Posterior vena cava (tissue), 2 donors: Measurements from ENCODE around the gene ZBTB16. TPM values are rescaled to one million over a fixed set of nuclear protein-coding genes. Genes with fewer than 3 reads are reported as not detected.

ENCODE experiments used
- DNase-seq: peaks from one replicate; pipeline ENCODE4 v3.0.0-alpha.2; 2020; ENCODE audit warnings: low spot score
- intact Hi-C, 2 donors: fragments of 100-400 bp; cut with DNase I; formaldehyde crosslinking; loops; one replicate each; pipeline versions ENCODE4 v1.14.1 to v1.14.2; 2022 to 2023
- total RNA-seq, 2 donors: library from RNA; stranded (reverse); fragmentation: NEBNext Ultra II Directional; extraction: Animal tissue kit (Norgen Biotek cat#: 25700); gene quantifications; one replicate each; pipeline ENCODE4 v1.2.1, GENCODE V29; 2021
- donor health status: DM: yes; HTN: yes; CAD: no.
- donor health status: DM: yes; HTN: yes; CAD: no.

ZBTB16 gene
- total RNA-seq, 2 donors from 2014 or later, result 188 to 208 TPM

- intact Hi-C loops, result loop anchor here in 1 of 2 donors (5.0 kb wide), 1 partner anchor 1217 kb away; the partner anchor contains the start of gene CADM1
- DNase-seq, result no peak
These were observed 225.4 kb downstream of the ZBTB16 start for GRCh38 chr11:114284914-114285313.

- DNase-seq, result no peak
- intact Hi-C loops, result loop anchor here in 1 of 2 donors (5.0 kb wide), 1 partner anchor 1217 kb away; the partner anchor contains the start of gene CADM1
These were observed 226.1 kb downstream of the ZBTB16 start for GRCh38 chr11:114285599-114285998.

- DNase-seq, result no peak
- intact Hi-C loops, result loop anchor here in 1 of 2 donors (5.0 kb wide), 1 partner anchor 1216 kb away; the partner anchor contains the start of gene CADM1
These were observed 226.7 kb downstream of the ZBTB16 start for GRCh38 chr11:114286229-114286628.

- intact Hi-C loops, result loop anchor here in 1 of 2 donors (5.0 kb wide), 1 partner anchor 1215 kb away; the partner anchor contains the start of gene CADM1
- no peak for DNase-seq
These were observed 227.6 kb downstream of the ZBTB16 start for GRCh38 chr11:114287154-114287553.

- intact Hi-C loops, result loop anchor here in 1 of 2 donors (5.0 kb wide), 1 partner anchor 1214 kb away; the partner anchor contains the start of gene CADM1
- no peak for DNase-seq
These were observed 228.6 kb downstream of the ZBTB16 start for GRCh38 chr11:114288136-114288535.

GRCh38 chr11:114289779-114290178, 230.3 kb downstream of the ZBTB16 start:
- DNase-seq, result no peak
- intact Hi-C loops, result loop anchor here in 1 of 2 donors (5.0 kb wide), 1 partner anchor 1213 kb away; the partner anchor contains the start of gene CADM1

GRCh38 chr11:114290503-114291235, 231.2 kb downstream of the ZBTB16 start:
- intact Hi-C loops, result no loop called here
- no peak for DNase-seq

- intact Hi-C loops, result no loop called here
- no peak for DNase-seq
These were observed 231.9 kb downstream of the ZBTB16 start for GRCh38 chr11:114291381-114291780.

GRCh38 chr11:114291842-114292680, 232.6 kb downstream of the ZBTB16 start:
- intact Hi-C loops, result no loop called here
- DNase-seq, result no peak

- DNase-seq, result no peak
- intact Hi-C loops, result no loop called here
These were observed 233.7 kb downstream of the ZBTB16 start for GRCh38 chr11:114293201-114293711.

GRCh38 chr11:114295676-114296604, 236.4 kb downstream of the ZBTB16 start, which contains the start of gene NNMT:
NNMT (plus strand) TSS chr11:114296399; CDS start chr11:114296557, 158 bp downstream.
- intact Hi-C loops, result no loop called here

GRCh38 chr11:114296605-114297372, 237.3 kb downstream of the ZBTB16 start:
- intact Hi-C loops, result no loop called here

More at GRCh38 chr11:114295676-114296604, 236.4 kb downstream of the ZBTB16 start, which contains the start of gene NNMT:
- peak; percentile 94 for DNase-seq

GRCh38 chr11:114297806-114298709, 238.5 kb downstream of the ZBTB16 start:
- intact Hi-C loops, result no loop called here

More at GRCh38 chr11:114296605-114297372, 237.3 kb downstream of the ZBTB16 start:
- no peak for DNase-seq

GRCh38 chr11:114298710-114299109, 239.2 kb downstream of the ZBTB16 start:
- no peak for DNase-seq
- intact Hi-C loops, result no loop called here

More at GRCh38 chr11:114297806-114298709, 238.5 kb downstream of the ZBTB16 start:
- no peak for DNase-seq
